Measurements from ENCODE around the gene MORN4.

Gene MORN4

DNA sequence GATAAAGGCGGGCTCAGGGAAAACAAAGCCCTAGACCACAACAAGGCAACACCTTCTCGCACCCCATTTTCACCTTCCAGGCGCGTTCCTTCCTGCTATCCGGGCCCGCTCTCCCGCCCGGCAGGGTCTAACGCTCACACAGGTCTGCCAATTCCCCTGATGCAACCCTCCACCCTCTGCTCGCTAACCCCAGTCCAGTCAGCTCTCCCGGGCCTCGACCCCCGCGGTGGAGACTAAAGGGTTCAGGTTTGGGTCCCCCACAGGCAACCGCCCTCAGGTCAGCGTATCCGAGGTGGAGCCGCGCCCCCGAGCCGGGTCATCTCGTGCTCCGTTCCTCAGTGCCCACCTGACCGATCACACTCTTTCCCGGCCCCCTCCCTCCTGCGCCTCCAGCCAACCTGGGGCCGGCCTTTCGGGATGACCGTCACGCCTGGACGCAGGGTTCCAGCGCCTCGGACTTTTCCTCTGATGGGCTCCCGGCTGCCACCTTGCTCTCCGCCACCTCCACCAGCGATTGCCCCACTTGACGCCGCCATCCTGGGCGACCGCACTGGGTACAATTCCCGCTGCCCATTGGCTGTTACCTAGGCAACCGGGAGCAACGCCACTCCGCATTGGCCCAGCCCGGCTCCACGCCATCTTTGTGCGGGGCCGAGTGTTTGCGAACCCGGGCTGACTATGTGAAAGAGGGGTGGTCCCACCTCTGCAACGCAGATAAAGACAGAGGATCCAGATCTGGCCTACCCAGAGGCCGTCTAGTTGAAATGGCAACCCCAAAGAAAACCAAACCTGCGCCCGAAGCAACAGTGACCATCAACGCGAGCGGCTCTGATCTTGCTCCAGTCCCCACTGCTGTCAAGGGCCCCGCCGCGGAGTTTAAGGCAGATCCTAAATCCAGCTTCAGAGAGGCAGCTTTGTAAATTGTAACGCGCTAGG is at the start of gene MORN4 (continued):
- TF ChIP-seq, protein P1, sequence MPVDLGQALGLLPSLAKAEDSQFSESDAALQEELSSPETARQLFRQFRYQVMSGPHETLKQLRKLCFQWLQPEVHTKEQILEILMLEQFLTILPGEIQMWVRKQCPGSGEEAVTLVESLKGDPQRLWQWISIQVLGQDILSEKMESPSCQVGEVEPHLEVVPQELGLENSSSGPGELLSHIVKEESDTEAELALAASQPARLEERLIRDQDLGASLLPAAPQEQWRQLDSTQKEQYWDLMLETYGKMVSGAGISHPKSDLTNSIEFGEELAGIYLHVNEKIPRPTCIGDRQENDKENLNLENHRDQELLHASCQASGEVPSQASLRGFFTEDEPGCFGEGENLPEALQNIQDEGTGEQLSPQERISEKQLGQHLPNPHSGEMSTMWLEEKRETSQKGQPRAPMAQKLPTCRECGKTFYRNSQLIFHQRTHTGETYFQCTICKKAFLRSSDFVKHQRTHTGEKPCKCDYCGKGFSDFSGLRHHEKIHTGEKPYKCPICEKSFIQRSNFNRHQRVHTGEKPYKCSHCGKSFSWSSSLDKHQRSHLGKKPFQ (tag by site-specific recombination; IDR thresholded peaks at IDR 0.05): peak; percentile 70
- TF ChIP-seq ZNF48 (tag by site-specific recombination; IDR thresholded peaks at IDR 0.05) (no peak), ZFP69B (tag by site-specific recombination; IDR thresholded peaks at IDR 0.05) (peak; percentile 98), ZNF350 (tag by site-specific recombination; IDR thresholded peaks at IDR 0.05) (no peak), SCRT2 (tag by site-specific recombination; IDR thresholded peaks at IDR 0.05) (peak; percentile 82), ZBTB8A (tag by site-specific recombination; IDR thresholded peaks at IDR 0.05) (peak; percentile 56), ZNF324 (tag by site-specific recombination; IDR thresholded peaks at IDR 0.05) (peak; percentile 22; the same call in 1 of the 2 replicates), ZNF501 (tag by site-specific recombination; IDR thresholded peaks at IDR 0.05) (peak; percentile 82), PBX3 (CRISPR knock-in tag; IDR thresholded peaks at IDR 0.05) (no peak), ZNF157 (tag by site-specific recombination; IDR thresholded peaks at IDR 0.05) (no peak), ZNF747 (tag by site-specific recombination; IDR thresholded peaks at IDR 0.05) (no peak), BCL11B (tag by site-specific recombination; IDR thresholded peaks at IDR 0.05; ENCODE audit: low read depth) (peak; percentile 61), ZSCAN30 (tag by site-specific recombination; IDR thresholded peaks at IDR 0.05) (no peak), ZNF488 (tag by site-specific recombination; IDR thresholded peaks at IDR 0.05) (no peak), EGR2 (tag by site-specific recombination; IDR thresholded peaks at IDR 0.05; ENCODE audit: low read depth) (no peak), ZNF133 (tag by site-specific recombination; IDR thresholded peaks at IDR 0.05) (no peak), SP2 (tag by site-specific recombination; IDR thresholded peaks at IDR 0.05) (peak; percentile 85), ZNF175 (tag by site-specific recombination; IDR thresholded peaks at IDR 0.05) (no peak), ZNF394 (tag by site-specific recombination; IDR thresholded peaks at IDR 0.05; ENCODE audit: borderline replicate concordance) (peak; percentile 28; the same call in 1 of the 2 replicates), MZF1 (tag by site-specific recombination; IDR thresholded peaks at IDR 0.05; ENCODE audit: borderline replicate concordance) (no peak), ZNF302 (tag by site-specific recombination; IDR thresholded peaks at IDR 0.05; ENCODE audit: low read depth) (no peak), YY2 (tag by site-specific recombination; IDR thresholded peaks at IDR 0.05) (peak; percentile 100), ZNF580 (tag by site-specific recombination; IDR thresholded peaks at IDR 0.05) (peak; percentile 95), ZNF214 (tag by site-specific recombination; IDR thresholded peaks at IDR 0.05; ENCODE audit: borderline replicate concordance) (no peak), SCRT1 (tag by site-specific recombination; IDR thresholded peaks at IDR 0.05; ENCODE audit: borderline replicate concordance) (no peak), BCL11A (tag by site-specific recombination; IDR thresholded peaks at IDR 0.05; ENCODE audit: low read depth) (no peak), ZNF544 (tag by site-specific recombination; IDR thresholded peaks at IDR 0.05) (no peak)
- TF ChIP-seq, protein P2, sequence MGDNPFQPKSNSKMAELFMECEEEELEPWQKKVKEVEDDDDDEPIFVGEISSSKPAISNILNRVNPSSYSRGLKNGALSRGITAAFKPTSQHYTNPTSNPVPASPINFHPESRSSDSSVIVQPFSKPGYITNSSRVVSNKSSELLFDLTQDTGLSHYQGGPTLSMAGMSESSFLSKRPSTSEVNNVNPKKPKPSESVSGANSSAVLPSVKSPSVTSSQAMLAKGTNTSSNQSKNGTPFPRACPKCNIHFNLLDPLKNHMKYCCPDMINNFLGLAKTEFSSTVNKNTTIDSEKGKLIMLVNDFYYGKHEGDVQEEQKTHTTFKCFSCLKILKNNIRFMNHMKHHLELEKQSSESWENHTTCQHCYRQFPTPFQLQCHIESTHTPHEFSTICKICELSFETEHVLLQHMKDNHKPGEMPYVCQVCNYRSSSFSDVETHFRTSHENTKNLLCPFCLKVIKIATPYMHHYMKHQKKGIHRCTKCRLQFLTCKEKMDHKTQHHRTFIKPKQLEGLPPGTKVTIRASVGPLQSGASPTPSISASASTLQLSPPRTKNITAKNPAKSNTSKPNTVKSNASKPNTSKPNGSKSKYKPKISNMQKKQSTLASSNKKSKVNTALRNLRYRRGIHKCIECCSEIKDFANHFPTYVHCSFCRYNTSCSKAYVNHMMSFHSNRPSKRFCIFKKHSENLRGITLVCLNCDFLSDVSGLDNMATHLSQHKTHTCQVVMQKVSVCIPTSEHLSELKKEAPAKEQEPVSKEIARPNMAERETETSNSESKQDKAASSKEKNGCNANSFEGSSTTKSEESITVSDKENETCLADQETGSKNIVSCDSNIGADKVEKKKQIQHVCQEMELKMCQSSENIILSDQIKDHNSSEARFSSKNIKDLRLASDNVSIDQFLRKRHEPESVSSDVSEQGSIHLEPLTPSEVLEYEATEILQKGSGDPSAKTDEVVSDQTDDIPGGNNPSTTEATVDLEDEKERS (tag by site-specific recombination; IDR thresholded peaks at IDR 0.05): no peak
- TF ChIP-seq, protein P3, sequence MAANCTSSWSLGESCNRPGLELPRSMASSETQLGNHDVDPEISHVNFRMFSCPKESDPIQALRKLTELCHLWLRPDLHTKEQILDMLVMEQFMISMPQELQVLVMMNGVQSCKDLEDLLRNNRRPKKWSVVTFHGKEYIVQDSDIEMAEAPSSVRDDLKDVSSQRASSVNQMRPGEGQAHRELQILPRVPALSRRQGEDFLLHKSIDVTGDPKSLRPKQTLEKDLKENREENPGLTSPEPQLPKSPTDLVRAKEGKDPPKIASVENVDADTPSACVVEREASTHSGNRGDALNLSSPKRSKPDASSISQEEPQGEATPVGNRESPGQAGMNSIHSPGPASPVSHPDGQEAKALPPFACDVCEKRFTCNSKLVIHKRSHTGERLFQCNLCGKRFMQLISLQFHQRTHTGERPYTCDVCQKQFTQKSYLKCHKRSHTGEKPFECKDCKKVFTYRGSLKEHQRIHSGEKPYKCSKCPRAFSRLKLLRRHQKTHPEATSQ (tag by site-specific recombination; IDR thresholded peaks at IDR 0.05): peak; percentile 38; the same call in 1 of the 2 replicates
- TF ChIP-seq, protein P4, sequence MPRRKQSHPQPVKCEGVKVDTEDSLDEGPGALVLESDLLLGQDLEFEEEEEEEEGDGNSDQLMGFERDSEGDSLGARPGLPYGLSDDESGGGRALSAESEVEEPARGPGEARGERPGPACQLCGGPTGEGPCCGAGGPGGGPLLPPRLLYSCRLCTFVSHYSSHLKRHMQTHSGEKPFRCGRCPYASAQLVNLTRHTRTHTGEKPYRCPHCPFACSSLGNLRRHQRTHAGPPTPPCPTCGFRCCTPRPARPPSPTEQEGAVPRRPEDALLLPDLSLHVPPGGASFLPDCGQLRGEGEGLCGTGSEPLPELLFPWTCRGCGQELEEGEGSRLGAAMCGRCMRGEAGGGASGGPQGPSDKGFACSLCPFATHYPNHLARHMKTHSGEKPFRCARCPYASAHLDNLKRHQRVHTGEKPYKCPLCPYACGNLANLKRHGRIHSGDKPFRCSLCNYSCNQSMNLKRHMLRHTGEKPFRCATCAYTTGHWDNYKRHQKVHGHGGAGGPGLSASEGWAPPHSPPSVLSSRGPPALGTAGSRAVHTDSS (tag by site-specific recombination; IDR thresholded peaks at IDR 0.05): no peak
